ENCODE data around the gene NHLRC4.
A peak's percentile ranks its signal among the peaks of the same experiment; 100 is the strongest.

NHLRC4 gene

DNA sequence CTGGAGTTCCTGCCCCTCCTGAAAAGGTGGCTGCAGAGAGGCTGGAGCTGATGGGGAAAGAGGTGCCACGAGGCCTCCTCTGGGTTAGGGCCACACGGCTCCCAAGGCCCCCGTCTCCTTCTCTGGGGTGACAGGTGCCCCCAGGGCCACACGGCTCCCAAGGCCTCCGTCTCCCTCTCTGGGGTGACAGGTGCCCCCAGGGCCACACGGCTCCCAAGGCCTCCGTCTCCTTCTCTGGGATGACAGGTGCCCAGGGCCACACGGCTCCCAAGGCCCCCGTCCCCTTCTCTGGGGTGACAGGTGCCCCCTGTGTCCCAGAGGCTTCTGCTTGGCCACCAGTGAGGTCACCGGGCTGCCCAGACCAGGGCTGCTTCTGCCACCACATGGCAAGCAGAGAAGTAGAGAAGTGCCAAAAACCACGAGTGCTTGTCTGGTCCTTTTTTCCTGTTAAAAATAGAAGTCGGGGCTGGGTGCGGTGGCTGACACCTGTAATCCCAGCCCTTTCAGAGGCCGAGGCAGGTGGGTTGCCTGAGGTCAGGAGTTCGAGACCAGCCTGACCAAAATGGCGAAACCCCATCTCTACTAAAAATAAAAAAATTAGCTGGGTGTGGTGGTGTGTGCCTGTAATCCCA is 35.2 kb upstream of the NHLRC4 start:
- DNase-seq = no peak

DNA sequence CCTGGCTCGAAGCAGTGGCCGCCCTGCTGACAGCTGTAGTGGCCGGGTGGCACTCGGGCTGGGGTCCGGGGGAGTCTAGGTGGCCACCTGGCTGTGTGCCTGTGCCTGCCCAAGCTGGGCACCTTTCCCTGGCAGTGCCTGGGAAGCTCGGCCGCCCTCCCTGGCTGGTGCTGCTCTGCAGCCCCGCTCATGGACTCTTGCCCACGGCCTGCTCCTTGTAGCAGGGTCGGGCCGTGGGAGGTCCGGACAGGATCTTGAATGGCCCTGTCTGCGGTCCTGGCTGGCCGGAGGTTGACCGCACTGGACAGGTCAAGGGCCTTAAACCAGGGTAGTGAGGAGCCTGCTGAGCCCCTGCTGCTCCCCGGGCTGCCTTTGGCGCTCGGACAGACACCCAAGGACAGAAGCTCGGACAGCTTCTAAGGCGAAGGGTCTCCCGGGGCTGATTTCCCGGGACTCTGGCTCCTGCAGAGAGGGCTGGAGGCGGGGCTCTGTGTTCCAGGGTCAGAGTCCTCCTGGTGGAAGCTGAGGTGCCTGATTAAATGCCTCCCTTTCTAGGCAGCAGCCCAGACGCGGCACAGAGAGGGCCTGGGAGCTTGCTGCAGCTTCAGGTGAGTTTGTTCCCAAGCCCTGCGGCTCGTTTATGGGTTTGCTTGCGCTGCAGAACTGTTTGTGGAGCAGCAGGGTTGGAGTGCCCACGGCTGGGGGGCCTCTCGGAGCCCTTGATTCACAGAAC is 33.2 kb upstream of the NHLRC4 start:
- peak; percentile 73 for DNase-seq

DNA sequence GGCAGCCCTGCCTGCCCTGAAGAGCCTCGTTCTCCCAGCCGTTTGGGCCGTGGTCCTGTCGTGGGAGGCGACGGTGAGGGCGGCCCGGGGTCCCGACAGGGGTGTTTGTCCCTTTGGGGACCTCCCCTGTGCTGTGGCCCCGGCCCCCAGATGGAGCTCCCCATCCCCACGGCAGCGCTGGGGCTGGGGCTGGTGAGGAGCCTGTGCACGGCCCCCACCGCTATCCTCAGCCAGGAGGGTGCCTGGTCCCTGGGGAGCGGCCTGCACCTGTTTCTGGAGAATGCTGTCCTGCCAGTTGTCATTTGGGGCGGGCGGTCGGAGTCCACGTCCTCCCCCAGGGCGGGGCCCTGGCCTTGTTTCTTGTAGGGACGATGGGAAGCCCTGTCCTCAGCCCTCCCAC is 32.7 kb upstream of the NHLRC4 start:
- no peak for DNase-seq

DNA sequence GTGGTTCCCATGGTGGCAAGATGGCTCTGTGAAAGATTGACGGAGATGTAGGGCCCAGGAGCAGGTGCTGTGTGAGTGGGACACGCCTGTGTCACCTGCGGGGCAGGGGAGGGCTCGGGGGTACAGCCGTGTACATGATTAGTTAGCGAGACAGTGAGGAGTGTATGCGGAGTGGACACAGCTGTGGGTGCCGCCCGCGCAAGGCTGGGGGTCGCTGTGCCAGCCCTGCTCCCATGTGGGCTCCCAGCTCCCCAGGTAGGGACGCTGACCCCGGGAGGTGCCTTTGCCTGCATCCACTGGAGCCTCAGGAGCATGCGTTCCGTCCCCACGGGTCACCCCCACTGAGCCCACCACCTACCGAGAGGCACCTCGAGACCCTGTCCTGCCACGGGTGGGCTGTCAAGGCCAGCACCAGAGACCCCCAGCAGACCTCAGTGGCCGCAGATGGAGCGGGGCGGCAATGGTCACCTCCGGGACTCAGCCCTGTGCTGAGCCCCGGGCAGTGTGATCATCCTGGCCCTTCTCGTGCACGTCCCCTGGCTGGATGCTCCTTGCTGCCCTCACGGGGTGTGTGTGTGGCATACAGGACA is 31.9 kb upstream of the NHLRC4 start:
- DNase-seq = no peak

DNA sequence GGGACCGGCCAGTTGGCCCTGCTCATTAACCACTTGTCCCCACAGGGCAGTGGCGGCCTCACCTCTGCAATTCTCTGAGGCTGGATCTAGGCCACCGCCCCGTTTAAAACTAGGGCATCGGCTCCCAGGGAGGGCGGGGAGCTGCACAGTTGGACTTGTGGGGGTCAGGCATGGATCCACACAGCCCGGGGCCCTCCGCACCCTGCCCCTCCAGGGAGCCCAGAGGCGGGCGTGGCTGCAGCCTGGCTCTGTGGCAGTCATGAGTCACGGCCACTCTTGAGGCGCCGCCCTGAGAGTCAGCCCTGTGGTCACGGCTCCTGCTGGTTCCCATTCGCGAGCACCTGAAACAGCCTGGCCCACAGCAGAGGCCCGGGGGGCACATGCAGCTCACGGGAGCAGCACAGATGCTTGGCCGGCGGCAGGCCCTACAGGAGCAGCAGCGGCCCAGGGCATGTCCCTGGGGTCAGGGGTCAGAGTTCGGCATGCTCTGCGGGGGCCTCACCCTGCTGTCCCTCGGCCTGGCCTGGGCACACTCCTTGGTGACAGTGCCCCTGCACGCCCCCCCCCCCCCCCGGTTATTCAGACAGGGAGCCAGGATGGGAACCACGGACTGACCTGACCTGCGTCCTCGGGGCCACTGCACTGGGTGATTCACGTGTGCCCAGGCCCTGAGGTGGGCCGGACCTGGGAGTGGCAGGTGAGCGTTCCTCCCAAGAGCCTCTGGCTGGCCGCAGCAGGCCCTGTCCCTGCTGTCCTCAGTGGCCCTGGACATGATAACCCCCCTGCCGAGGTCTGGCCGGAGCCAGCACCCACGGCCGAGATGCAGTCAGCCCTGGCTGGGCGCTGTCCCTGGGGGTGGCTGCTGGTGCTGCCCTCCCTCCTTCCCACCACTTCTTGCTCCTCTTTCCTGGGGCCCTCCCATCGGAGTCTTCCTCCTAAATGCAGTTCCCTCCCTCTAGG is 31.1 kb upstream of the NHLRC4 start:
- DNase-seq = peak; percentile 69

DNA sequence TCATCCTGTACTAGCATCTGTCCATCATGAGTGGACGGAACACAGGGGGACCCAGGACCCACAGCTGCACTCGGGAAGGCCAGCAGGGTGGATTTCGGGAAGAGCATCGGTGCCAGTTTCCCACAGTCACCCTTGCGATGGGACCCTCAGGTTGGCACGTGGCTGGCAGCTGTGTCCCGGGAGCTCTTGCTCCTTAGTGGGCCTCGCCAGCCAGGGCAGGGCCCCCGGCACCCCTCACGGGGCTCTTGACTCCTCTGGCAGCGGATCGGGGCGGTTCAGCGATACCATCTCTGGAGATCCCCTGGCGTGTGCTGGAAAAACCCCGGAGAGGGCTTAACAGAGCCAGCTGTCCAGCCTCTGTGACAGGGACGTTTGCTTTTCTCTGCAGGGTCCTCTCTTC is 30.1 kb upstream of the NHLRC4 start:
- DNase-seq = no peak

DNA sequence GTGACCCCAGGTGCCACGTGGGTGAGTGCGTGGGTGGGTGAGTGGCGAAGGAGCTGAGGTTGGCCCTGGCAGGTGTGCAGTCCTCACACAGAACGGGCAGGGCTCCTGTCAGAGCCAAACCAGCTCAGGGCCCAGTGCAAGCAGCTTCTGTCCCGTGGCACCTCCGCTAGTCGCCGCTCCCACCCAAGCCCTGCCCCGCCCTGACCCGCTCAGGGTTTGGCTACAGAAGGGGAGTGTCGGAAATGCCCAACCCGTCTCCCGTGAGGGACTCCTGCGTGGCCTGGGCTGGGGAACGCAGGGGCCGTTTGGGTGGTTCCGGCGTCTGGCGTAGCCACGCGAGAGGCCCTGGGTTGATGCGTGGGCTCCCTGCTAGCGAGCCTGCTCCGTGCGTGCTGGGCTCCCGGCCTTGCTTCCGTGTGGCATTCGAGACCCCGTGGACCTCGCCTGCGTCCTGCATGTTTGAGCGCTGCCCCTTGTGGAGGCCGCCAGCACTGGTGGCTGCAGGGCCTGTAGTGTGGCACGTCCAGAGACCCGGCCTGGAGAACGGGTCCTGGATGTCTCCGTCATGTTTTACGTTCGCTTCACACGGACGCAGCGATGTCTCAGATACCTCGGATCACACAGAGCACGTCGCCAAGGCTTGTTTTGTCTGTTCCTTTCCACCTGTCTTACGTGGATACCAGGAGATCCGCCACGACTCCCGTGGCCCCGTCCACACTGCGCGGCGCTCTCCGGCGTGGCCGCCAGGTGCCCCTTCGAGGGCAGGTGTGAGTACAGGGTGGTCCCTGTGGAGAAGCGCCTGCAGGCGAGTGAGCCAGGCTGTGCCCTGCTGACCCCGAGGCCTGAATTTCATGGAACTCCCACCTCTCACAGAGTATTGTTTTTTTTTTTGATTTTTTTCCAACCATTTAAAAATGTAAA is 29.1 kb upstream of the NHLRC4 start:
- DNase-seq = no peak

DNA sequence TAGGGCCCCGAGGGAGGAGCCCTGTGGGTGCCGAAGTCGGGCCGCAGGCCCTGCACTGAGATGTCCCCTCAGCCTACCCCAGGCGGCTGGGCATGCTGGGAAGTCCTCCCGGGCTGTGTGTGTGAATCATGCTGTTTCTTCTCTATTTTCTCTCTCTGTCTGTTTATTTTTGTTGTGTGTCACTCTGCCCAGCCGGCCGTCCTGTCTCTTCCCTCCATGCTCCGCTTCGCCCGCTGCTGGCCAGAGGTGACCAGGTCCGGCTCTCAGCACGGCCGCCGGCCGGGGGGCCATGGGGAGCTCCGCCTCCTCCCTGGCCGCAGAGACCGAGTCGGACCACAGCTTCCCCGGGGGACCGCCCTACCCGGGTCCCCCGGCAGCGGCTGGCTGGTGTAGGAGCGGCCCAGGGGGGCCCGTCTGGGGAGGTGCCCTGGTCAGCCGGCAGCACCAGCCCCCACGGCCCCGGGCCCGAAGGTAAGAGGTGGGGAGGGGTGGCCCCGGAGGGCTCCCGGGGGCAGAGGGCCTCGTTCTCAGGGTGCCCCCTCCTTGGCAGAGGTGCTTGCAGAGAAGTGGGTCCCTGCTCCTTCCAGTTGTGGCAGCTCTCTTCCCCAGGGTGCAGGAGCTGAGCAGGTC is 26.8 kb upstream of the NHLRC4 start:
- DNase-seq = no peak

DNA sequence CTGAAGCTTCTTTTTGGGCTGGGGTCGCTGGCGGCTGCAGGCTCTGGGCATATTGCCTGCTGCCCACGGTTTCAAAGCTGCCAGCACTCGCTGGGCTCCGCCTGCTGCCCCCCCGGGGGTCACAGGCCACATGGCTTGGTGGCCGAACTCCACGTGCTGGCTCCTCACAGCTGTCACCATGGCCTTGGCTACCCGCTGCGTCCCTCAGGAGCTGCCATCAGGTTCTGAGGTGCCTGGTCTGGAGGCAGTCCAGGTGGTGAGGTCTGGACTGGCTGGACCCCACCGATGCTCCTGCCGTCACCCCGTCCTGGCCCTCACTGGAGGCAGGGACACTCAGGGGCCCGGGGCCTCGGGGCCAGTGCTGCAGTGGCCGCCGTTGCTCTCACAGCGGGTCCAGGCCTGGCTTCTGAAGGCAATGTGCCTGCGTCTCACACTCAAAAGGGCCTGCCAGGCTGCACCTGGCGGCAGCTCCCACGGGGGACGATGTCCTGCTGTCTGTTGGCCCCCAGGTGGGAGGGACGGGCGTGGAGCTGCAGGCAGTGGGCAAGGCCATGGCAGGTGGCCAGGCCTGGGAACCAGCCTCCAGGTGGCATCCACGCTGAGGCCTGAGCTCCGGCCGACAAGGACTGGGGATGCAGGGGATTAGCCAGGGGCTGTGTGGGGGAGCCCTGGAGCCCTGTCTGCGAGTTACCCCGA is 26.0 kb upstream of the NHLRC4 start:
- DNase-seq = no peak

DNA sequence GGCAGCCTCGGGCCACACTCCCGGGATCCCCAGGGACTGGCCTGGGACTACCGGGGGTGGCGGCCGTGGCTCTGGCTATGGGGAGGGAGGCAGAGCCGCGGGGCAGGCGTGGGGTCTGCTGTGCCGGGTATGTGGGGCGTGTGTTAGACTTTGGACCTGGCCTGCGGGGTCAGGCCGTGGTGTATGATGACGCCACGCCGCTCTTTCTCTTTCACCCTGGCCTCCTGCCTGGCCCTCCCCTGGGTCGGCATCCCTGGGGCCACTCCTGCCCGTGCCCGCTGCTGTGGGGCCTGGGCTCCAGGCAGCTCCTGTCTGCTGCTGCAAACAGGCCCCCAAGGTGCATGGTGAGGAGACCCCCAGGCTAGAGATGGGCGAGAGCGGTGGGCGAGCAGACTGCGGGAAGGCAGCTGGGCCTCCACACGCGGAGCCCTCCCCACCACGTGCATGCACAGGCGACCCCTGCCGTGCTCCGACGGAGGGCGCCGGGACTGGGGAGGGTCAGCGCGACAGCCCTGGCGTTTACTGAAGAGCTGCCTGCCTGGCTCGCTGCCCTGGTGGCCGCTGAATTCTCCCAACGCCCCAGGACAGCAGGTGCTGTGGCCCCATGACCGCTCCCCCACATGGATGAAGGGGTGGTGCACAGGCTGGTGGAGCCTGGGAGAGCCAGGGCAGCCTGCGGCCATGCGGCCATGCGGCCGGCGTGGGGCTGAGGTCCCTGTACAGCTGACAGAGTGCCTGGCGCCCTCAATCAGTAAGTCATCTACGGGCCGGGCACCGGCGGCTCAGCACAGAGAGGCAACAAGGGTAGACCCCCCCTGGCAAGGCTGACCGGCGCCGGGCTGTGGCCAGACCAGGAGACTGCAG is 23.3 kb upstream of the NHLRC4 start:
- no peak for DNase-seq

DNA sequence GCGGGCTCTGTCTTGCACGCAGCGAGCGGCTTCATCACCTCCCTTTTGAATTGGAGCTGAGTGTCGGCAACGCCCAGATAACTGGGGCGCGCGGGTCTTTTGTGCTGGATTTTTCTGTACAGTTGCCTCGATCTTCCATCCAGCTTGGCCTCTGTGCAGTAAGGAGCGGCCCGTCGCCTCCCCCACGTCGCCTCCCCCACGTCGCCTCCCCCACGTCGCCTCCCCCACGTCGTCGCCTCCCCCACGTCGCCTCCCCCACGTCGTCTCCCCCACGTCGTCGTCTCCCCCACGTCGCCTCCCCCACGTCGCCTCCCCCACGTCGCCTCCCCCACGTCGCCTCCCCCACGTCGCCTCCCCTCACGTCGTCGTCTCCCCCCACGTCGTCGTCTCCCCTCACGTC is 22.3 kb upstream of the NHLRC4 start:
- DNase-seq = no peak

DNA sequence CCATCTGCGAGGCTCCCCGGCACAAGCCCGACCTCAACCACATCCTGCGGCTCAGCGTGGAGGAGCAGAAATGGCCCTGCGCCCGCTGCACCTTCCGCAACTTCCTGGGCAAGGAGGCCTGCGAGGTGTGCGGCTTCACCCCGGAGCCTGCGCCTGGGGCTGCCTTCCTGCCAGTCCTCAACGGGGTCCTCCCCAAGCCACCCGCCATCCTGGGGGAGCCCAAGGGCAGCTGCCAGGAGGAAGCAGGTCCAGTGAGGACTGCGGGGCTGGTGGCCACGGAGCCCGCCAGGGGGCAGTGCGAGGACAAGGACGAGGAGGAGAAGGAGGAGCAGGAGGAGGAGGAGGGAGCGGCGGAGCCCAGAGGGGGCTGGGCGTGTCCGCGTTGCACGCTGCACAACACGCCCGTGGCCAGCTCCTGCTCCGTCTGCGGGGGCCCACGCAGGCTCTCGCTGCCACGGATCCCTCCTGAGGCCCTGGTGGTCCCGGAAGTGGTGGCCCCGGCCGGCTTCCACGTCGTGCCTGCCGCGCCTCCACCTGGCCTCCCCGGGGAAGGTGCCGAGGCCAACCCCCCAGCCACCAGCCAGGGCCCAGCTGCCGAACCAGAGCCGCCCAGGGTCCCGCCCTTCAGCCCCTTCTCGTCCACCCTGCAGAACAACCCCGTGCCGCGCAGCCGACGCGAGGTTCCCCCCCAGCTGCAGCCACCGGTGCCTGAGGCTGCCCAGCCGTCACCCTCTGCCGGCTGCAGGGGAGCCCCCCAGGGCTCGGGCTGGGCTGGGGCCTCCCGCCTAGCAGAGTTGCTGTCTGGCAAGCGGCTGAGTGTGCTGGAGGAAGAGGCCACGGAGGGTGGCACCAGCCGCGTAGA is 19.7 kb upstream of the NHLRC4 start:
- DNase-seq = peak; percentile 86

DNA sequence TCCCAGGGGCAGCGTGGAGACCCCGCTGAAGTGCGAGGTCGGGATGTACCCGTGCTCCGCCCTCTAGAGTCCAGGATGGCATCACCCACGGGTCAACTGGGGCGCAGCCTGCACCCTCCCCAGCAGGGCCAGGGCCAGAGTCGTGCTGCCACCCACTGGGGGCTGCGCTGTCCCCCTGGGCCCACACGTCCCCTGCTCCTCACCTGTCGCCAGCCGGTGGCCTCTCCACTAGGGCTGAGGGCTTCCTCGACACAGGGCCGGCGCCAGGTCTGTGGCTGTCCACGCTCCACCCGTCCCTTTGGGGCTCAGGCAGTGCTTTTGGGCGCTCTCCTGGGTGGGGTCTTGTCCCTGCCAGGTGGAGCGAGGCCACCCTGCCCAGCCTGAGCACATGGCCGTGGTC is 18.2 kb upstream of the NHLRC4 start:
- no peak for DNase-seq

DNA sequence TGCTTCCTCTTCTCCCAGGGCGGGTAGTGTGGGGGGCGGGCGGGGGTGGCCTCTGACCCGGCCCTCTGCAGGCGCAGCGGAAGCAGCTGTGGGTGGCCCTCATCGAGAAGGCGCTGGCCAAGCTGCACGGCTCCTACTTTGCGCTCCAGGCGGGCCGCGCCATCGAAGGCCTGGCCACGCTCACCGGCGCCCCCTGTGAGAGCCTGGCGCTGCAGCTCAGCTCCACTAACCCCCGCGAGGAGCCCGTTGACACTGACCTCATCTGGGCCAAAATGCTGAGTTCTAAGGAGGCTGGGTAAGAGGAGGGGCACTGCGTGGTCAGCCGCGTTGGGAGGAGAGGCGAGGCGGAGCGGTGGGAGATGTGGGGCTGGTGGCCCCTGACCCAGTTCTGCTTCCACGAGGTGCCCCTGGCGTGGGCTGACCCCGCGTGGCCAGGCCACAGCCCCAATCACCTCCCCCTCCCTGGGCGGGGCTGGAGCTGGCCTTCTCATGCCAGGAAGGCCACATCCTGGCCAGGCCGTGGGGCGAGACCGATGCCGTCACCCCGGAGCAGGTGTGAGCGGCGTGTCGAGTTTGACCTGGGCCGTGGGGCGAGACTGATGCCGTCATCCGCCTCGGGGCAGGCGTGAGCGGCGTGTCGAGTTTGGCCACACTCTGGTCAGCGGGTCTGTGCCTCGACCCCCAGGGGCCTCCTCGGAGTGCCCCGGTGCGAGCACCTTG is 17.1 kb upstream of the NHLRC4 start:
- DNase-seq = no peak

DNA sequence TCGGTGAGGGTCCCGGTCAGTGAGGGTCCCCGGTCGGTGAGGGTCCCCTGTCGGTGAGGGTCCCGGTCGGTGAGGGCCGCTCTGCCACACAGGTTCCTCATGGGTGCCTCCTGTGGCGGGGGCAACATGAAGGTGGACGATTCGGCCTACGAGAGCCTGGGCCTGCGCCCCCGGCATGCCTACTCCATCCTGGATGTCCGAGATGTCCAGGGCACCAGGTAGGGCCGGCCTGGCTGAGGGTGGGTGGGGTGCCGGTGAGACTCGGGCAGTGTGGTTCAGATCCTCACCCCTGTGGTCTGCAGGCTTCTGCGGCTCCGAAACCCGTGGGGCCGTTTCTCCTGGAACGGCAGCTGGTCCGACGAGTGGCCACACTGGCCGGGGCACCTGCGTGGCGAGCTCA is 15.6 kb upstream of the NHLRC4 start:
- no peak for DNase-seq

DNA sequence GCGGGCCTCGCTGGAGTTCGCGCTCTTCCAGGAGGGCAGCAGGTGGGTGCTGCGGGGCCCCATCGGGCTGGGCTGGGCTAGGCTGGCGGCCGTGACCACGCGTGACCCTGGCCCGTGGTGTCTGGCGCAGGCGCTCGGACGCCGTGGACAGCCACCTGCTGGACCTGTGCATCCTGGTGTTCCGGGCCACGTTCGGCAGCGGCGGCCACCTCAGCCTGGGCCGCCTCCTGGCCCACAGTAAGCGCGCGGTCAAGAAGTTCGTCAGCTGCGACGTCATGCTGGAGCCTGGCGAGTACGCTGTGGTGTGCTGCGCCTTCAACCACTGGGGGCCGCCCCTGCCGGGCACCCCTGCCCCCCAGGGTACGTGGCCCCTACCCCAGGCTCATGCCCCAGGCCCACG is 14.6 kb upstream of the NHLRC4 start:
- no peak for DNase-seq

DNA sequence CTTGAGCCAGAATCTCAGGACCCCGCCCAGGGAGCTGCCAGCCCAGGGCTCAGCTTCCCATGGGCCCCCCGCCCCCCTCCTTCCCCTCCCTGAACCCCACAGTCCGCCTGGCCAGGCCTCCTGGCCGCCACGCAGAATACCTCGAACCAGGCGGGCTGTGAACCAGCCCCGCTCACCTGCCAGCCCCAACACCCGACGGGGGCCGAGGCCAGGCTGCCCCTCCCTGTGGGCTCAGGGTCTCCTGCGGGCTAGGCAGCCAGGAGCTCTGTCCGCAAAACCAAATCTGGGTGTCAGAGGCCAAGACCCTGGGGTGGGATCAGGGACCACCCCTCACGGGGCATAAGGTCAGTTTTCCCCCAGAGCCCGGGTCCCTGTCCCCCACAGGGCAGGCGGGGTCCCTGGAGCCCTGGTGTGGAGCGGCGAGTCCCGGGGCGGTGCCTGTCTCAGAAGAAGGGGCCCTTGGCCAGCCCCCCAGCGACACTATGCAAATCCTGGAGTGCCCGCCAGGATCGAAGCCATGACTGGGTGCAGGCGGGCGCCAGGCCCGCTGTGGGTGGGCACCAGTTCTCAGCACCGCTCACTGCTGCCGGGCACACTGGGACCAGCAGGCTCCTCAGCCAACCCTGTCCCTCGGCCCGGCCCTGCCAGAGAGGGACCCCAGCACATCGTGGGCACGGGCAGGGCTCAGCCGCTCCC is 13.1 kb upstream of the NHLRC4 start:
- no peak for DNase-seq

DNA sequence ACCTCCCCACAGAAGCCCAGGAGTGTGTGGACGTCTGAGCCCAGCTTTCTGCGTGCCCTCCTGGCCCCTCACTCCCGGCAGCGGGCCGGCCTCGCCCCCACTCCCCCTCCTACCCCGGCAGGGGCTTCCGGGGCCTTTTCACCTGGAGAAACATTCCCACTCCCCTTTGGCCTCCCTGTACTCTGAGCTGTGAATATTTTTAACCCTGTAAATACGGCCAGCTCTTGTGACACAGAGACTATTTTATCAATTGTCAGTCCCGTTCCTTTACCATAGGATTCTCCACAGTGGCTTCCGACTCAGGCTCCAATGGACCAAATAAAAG is 12.5 kb upstream of the NHLRC4 start:
- DNase-seq = no peak

Measured in islet precursor cell (in vitro differentiated cells).